HepG2 (cell line): ENCODE data around the gene ZFP62. TPM values are rescaled to one million over a fixed set of nuclear protein-coding genes. Genes with fewer than 3 reads are reported as not detected.
A peak's percentile ranks its signal among the peaks of the same experiment; 100 is the strongest.

Experiments used
- AGO2 ChIP-seq: fragments of 200-400 bp; formaldehyde crosslinking; optimal IDR thresholded peaks from 2 replicates; pipeline ENCODE3; 2017; ENCODE audit warnings: mild to moderate bottlenecking, low read depth, low read length, moderate library complexity
- CCDC6 ChIP-seq: sonication (generic); formaldehyde crosslinking; IDR thresholded peaks from 2 replicates; pipeline ENCODE4 v1.8.1; 2022; ENCODE audit warnings: mild to moderate bottlenecking, missing genetic modification reagents, moderate library complexity
- CEBPG ChIP-seq: IDR thresholded peaks from 2 replicates; pipeline ENCODE4 v1.6.1; 2016
- HNF4A ChIP-seq: sonication (generic); formaldehyde crosslinking; IDR thresholded peaks from 2 replicates; pipeline ENCODE4 v1.4.0; 2020; ENCODE audit warnings: missing genetic modification reagents
- HOXA7 ChIP-seq: sonication (generic); formaldehyde crosslinking; IDR thresholded peaks from 2 replicates; pipeline ENCODE4 v1.8.1; 2022; ENCODE audit warnings: mild to moderate bottlenecking, missing genetic modification reagents, moderate library complexity
- MED8 ChIP-seq: sonication (generic); formaldehyde crosslinking; IDR thresholded peaks from 2 replicates; pipeline ENCODE4 v1.8.1; 2023; ENCODE audit warnings: mild to moderate bottlenecking, missing genetic modification reagents; ENCODE audit not compliant: insufficient replicate concordance
- MXI1 ChIP-seq: IDR thresholded peaks from 3 replicates; pipeline ENCODE4 v1.6.1; 2012; ENCODE audit warnings: low read depth, low read length, inconsistent platforms, borderline replicate concordance
- PPARG ChIP-seq: conservative IDR thresholded peaks from 2 replicates; pipeline ENCODE4 v1.6.1; 2016; ENCODE audit warnings: missing biosample characterization, missing genetic modification reagents
- ZNF101 ChIP-seq: sonication (generic); formaldehyde crosslinking; IDR thresholded peaks from 2 replicates; pipeline ENCODE4 v1.4.0; 2020; ENCODE audit warnings: mild to moderate bottlenecking, low read depth, missing genetic modification reagents, borderline replicate concordance
- ZNF180 ChIP-seq: sonication (generic); formaldehyde crosslinking; IDR thresholded peaks from 2 replicates; pipeline ENCODE4 v1.4.0; 2020; ENCODE audit warnings: low read depth, missing genetic modification reagents, borderline replicate concordance
- ZNF670 ChIP-seq: sonication (generic); formaldehyde crosslinking; IDR thresholded peaks from 2 replicates; pipeline ENCODE4 v1.8.0; 2022; ENCODE audit warnings: mild to moderate bottlenecking, missing genetic modification reagents, borderline replicate concordance
- polyA plus RNA-seq, 8 experiments: library from polyadenylated mRNA; depleted of rRNA in 3 of 8; stranded (reverse) in 7 of 8; unstranded in 1 of 8; fragments of >200 nt; fragmentation: Illumina TruSeq in 4 of 8; extraction: Trizol in 4 of 8; gene quantifications; 2 replicates each; pipeline versions ENCODE4 v1.2.1 to v1.2.3, GENCODE V29; 2011 to 2016; ENCODE audit warnings: low read depth in 4 of 8, missing spikeins in 1 of 8, mixed read lengths in 1 of 8; ENCODE audit not compliant: insufficient read depth in 1 of 8
- total RNA-seq, 5 experiments: library from RNA; depleted of rRNA; stranded (reverse); fragments of >200 nt; fragmentation: Illumina TruSeq; extraction: Trizol; gene quantifications; 2 replicates each; pipeline ENCODE4 v1.2.3, GENCODE V29; 2016; ENCODE audit warnings: low read depth in 1 of 5
- TF ChIP-seq, protein P1 (sequence below): sonication (generic); formaldehyde crosslinking; IDR thresholded peaks from 2 replicates; pipeline ENCODE4 v1.9.0; 2021; ENCODE audit warnings: missing genetic modification reagents, mild to moderate bottlenecking, borderline replicate concordance
- TF ChIP-seq, protein P2 (sequence below): sonication (generic); formaldehyde crosslinking; IDR thresholded peaks from 2 replicates; pipeline ENCODE4 v1.9.0; 2021; ENCODE audit warnings: missing genetic modification reagents, mild to moderate bottlenecking, borderline replicate concordance
- TF ChIP-seq, protein P3 (sequence below): sonication (generic); formaldehyde crosslinking; IDR thresholded peaks from 2 replicates; pipeline ENCODE4 v1.8.0; 2022; ENCODE audit warnings: low read depth, missing genetic modification reagents
- TF ChIP-seq, protein P4 (sequence below): sonication (generic); formaldehyde crosslinking; IDR thresholded peaks from 2 replicates; pipeline ENCODE4 v1.8.0; 2022; ENCODE audit warnings: missing genetic modification reagents, mild to moderate bottlenecking, inconsistent platforms, borderline replicate concordance
- TF ChIP-seq, protein P5 (sequence below): sonication (generic); formaldehyde crosslinking; IDR thresholded peaks from 2 replicates; pipeline ENCODE4 v1.4.0; 2020; ENCODE audit warnings: missing genetic modification reagents, borderline replicate concordance

ZFP62 gene
- total and polyA plus RNA-seq, 2 of the 13 experiments (the other 11 are each of a cell fraction or from before 2014, with no cell fraction given) = 8.2 to 19.4 TPM

DNA sequence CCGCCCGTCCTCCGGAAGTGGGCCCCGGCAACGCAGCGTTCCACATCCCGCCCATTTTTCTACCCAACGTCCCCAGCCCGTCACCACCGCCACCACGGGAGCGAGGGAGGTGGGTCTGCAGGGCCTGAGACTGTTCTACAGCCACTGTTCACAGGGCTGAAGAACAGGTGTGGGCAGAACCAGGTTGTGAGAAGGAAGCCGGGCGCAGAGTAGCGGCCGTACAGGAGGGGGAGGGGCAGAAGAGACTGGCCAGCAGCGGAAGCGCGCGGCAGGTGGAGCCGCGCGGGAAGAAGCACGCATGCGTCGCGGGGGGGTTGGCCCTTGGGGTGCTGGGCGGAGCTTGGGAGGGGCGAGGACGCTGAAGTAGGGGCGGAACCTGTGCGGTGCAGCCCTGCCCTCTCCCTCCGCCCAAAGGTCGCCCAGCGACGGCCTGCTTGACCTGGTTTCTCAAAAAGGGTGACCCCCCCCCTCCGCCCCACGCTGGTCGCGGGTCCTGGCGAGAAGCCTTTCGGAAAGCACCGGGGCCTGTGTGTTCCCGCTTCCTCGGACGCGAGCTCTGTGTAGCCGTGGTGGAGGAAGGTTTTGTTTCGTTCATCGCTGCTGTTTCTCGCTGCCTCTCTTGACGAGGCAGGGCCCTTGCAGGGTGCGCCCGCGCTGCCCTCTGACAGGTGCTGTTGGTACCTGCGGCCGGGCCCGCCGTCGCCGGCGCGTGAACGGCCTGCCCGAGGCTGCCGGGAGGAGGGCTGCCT is 50.7 kb downstream of the ZFP62 start (continued):
- TF ChIP-seq, protein P1, sequence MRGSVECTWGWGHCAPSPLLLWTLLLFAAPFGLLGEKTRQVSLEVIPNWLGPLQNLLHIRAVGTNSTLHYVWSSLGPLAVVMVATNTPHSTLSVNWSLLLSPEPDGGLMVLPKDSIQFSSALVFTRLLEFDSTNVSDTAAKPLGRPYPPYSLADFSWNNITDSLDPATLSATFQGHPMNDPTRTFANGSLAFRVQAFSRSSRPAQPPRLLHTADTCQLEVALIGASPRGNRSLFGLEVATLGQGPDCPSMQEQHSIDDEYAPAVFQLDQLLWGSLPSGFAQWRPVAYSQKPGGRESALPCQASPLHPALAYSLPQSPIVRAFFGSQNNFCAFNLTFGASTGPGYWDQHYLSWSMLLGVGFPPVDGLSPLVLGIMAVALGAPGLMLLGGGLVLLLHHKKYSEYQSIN (CRISPR knock-in tag) = no peak
- 0 out of 2 replicates have a peak, but pooled peaks have one; percentile 68 for TF ChIP-seq ZNF101 (CRISPR knock-in tag)
- peak; percentile 58; the same call in 1 of the 3 replicates for TF ChIP-seq MXI1
- TF ChIP-seq, protein P2, sequence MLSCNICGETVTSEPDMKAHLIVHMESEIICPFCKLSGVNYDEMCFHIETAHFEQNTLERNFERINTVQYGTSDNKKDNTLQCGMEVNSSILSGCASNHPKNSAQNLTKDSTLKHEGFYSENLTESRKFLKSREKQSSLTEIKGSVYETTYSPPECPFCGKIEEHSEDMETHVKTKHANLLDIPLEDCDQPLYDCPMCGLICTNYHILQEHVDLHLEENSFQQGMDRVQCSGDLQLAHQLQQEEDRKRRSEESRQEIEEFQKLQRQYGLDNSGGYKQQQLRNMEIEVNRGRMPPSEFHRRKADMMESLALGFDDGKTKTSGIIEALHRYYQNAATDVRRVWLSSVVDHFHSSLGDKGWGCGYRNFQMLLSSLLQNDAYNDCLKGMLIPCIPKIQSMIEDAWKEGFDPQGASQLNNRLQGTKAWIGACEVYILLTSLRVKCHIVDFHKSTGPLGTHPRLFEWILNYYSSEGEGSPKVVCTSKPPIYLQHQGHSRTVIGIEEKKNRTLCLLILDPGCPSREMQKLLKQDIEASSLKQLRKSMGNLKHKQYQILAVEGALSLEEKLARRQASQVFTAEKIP (CRISPR knock-in tag) = no peak
- peak; percentile 73 for TF ChIP-seq MED8
- no peak for TF ChIP-seq ZNF180 (CRISPR knock-in tag)
- no peak for TF ChIP-seq PPARG
- TF ChIP-seq, protein P3, sequence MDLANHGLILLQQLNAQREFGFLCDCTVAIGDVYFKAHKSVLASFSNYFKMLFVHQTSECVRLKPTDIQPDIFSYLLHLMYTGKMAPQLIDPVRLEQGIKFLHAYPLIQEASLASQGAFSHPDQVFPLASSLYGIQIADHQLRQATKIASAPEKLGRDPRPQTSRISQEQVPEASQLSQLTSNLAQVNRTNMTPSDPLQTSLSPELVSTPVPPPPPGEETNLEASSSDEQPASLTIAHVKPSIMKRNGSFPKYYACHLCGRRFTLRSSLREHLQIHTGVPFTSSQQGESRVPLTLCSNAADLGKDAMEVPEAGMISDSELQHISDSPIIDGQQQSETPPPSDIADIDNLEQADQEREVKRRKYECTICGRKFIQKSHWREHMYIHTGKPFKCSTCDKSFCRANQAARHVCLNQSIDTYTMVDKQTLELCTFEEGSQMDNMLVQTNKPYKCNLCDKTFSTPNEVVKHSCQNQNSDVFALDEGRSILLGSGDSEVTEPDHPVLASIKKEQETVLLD (CRISPR knock-in tag) = 0 out of 2 replicates have a peak, but pooled peaks have one; percentile 26
- peak; percentile 62; the same call in 1 of the 2 replicates for TF ChIP-seq CCDC6 (CRISPR knock-in tag)
- TF ChIP-seq AGO2 = peak; percentile 91
- peak; percentile 98 for TF ChIP-seq ZNF670
- TF ChIP-seq, protein P4, sequence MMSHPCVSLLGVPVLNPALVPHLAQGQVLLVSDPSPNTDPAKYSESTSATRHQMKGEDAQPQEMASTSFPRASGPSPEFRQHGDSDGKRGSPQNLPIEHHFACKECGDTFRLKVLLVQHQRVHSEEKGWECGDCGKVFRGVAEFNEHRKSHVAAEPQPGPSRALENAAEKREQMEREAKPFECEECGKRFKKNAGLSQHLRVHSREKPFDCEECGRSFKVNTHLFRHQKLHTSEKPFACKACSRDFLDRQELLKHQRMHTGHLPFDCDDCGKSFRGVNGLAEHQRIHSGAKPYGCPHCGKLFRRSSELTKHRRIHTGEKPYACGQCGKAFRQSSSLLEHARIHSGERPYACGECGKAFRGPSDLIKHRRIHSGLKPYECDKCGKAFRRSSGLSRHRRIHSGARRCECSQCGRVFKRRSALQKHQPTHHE (CRISPR knock-in tag) = peak; percentile 41; the same call in 1 of the 2 replicates
- TF ChIP-seq CEBPG = no peak
- TF ChIP-seq, protein P5, sequence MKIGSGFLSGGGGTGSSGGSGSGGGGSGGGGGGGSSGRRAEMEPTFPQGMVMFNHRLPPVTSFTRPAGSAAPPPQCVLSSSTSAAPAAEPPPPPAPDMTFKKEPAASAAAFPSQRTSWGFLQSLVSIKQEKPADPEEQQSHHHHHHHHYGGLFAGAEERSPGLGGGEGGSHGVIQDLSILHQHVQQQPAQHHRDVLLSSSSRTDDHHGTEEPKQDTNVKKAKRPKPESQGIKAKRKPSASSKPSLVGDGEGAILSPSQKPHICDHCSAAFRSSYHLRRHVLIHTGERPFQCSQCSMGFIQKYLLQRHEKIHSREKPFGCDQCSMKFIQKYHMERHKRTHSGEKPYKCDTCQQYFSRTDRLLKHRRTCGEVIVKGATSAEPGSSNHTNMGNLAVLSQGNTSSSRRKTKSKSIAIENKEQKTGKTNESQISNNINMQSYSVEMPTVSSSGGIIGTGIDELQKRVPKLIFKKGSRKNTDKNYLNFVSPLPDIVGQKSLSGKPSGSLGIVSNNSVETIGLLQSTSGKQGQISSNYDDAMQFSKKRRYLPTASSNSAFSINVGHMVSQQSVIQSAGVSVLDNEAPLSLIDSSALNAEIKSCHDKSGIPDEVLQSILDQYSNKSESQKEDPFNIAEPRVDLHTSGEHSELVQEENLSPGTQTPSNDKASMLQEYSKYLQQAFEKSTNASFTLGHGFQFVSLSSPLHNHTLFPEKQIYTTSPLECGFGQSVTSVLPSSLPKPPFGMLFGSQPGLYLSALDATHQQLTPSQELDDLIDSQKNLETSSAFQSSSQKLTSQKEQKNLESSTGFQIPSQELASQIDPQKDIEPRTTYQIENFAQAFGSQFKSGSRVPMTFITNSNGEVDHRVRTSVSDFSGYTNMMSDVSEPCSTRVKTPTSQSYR (CRISPR knock-in tag) = peak; percentile 92
- no peak for TF ChIP-seq HOXA7 (CRISPR knock-in tag)
- TF ChIP-seq HNF4A (CRISPR knock-in tag) = peak; percentile 64
